ENCODE results near the gene KCNC4.

DNA sequence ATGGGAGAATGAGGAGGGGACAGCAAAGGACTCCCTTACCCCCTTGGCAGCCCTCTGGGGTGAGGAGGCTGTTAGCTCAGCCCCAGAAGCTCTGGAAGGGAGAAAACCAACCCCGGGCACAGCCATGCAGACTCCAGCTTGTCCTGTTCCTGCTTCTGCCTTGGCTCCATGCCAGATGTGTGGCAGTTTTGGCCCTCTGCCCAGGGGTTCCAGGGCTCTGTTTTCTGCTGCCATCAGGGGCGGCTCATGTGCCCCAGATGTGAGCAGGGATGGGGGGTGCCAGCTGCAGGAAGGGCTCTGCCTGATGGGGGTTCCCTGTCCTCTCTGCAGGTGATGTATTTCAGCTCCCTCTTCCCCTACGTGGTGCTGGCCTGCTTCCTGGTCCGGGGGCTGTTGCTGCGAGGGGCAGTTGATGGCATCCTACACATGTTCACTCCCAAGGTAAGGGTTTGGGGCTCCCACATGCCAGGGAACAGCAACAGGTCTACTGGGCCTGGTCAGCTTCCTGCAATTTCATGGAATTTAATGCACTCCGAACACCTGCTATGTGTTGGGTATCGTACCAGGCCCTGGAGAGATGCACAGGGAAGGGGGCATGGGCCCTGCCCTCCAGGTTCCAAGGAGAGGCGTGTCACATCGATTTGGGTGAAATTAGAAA lies 33.7 kb upstream of the KCNC4 start:
- TF ChIP-seq POLR2A (IDR thresholded peaks at IDR 0.05), result no peak
- TF ChIP-seq, protein P1, sequence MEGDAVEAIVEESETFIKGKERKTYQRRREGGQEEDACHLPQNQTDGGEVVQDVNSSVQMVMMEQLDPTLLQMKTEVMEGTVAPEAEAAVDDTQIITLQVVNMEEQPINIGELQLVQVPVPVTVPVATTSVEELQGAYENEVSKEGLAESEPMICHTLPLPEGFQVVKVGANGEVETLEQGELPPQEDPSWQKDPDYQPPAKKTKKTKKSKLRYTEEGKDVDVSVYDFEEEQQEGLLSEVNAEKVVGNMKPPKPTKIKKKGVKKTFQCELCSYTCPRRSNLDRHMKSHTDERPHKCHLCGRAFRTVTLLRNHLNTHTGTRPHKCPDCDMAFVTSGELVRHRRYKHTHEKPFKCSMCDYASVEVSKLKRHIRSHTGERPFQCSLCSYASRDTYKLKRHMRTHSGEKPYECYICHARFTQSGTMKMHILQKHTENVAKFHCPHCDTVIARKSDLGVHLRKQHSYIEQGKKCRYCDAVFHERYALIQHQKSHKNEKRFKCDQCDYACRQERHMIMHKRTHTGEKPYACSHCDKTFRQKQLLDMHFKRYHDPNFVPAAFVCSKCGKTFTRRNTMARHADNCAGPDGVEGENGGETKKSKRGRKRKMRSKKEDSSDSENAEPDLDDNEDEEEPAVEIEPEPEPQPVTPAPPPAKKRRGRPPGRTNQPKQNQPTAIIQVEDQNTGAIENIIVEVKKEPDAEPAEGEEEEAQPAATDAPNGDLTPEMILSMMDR (IDR thresholded peaks at IDR 0.05), result no peak

Data from body of pancreas (tissue), 4 donors.